Endothelial cell (in vitro differentiated cells): ENCODE data around the gene CSE1L. TPM values are rescaled to one million over a fixed set of nuclear protein-coding genes. Genes with fewer than 3 reads are reported as not detected.
"Not testable (repeated sequence)": the region's sequence is repeated elsewhere in the genome, so short reads cannot be mapped to it uniquely, and the experiment has no call there.

Source experiments
- DNase-seq: peaks from one replicate; pipeline ENCODE4 v3.0.0; 2021; ENCODE audit warnings: low spot score
- H3K27ac Mint-ChIP-seq: one replicate; pipeline ENCODE4 v1.8.0; 2021; ENCODE audit warnings: mixed read lengths, inconsistent platforms; ENCODE audit not compliant: unreplicated experiment
- H3K27me3 Mint-ChIP-seq: one replicate; pipeline ENCODE4 v1.8.0; 2021; ENCODE audit warnings: mild to moderate bottlenecking, moderate library complexity, mixed read lengths, inconsistent platforms; ENCODE audit not compliant: unreplicated experiment
- H3K36me3 Mint-ChIP-seq: one replicate; pipeline ENCODE4 v1.8.0; 2021; ENCODE audit warnings: mild to moderate bottlenecking, low read depth, mixed read lengths, inconsistent platforms; ENCODE audit not compliant: unreplicated experiment
- H3K4me1 Mint-ChIP-seq: one replicate; pipeline ENCODE4 v1.8.0; 2021; ENCODE audit warnings: mild to moderate bottlenecking, mixed read lengths, inconsistent platforms; ENCODE audit not compliant: unreplicated experiment
- H3K4me3 Mint-ChIP-seq: one replicate; pipeline ENCODE4 v1.8.0; 2021; ENCODE audit warnings: mild to moderate bottlenecking, mixed read lengths, inconsistent platforms; ENCODE audit not compliant: unreplicated experiment
- H3K9me3 Mint-ChIP-seq: one replicate; pipeline ENCODE4 v1.8.0; 2021; ENCODE audit warnings: mixed read lengths, inconsistent platforms; ENCODE audit not compliant: unreplicated experiment
- CTCF ChIP-seq: fragments of 200-600 bp; sonication (generic); IDR thresholded peaks from one replicate; pipeline ENCODE4 v1.5.0; 2021; ENCODE audit warnings: antibody characterized with exemption; ENCODE audit not compliant: unreplicated experiment
- total RNA-seq: library from RNA; stranded (reverse); fragmentation: NEBNext Ultra II Directional; extraction: Animal tissue kit (Norgen Biotek cat#: 25700); gene quantifications from one replicate; pipeline ENCODE4 v1.2.1, GENCODE V29; 2021; ENCODE audit not compliant: unreplicated experiment

Gene CSE1L
- total RNA-seq, 1 donor from 2014 or later, result 54.7 TPM

GRCh38 chr20:49074521-49074920, 28.4 kb downstream of the CSE1L start:
- no peak for DNase-seq
- Mint-ChIP-seq H3K4me1 (no peaks in the 10 kb centered on the region), H3K36me3 (peaks cover 21% of the 10 kb centered on the region), H3K27me3 (no peaks in the 10 kb centered on the region), H3K27ac (no peak overlapping the region), H3K9me3 (no peaks in the 10 kb centered on the region), H3K4me3 (no peak overlapping the region)
- no peak for TF ChIP-seq CTCF

DNA sequence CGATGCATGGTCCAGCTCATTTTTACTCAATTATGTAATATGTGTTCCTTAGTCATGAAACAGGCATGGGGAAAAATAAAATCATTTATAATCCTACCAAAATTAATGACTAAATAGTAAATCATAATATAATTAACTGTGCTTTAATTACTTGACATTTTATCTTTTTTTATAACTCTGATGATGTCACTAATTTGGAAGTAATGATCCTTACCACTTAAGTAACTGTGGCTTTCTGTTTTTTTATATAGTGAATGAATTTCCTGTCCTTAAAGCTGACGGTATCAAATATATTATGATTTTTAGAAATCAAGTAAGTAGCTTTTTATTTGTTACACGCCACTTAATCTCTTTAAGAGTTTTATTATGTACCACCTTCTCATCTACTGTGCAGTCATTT, 32.2 kb downstream of the CSE1L start:
- Mint-ChIP-seq H3K27ac (no peak overlapping the region), H3K27me3 (no peaks in the 10 kb centered on the region), H3K36me3 (peaks cover 17% of the 10 kb centered on the region), H3K9me3 (no peaks in the 10 kb centered on the region), H3K4me3 (no peak overlapping the region), H3K4me1 (no peaks in the 10 kb centered on the region)
- DNase-seq, result no peak
- no peak for TF ChIP-seq CTCF

GRCh38 chr20:49082295-49082694, 36.2 kb downstream of the CSE1L start:
- peaks cover 16% of the 10 kb centered on the region for H3K36me3 Mint-ChIP-seq
- H3K27ac Mint-ChIP-seq, H3K9me3 Mint-ChIP-seq: not testable (repeated sequence)

DNA sequence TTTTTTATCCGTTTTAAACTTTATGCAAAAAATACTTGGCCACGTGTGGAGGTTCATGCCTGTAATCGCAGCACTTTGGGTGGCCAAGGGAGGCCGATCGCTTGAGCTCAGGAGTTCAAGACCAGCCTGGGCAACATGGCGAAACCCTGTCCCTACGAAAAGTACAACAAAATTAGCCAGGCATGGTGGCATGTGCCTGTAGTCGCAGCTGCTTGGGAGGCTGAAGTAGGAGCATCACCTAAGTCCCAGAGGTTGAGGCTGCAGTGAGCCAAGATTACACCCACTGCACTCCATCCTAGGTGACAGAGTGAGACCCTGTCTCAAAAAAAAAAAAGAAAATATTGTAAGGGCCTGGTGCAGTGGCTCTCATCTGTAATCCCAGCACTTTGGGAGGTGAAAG, 45.0 kb downstream of the CSE1L start:
- Mint-ChIP-seq H3K27me3 (no peaks in the 10 kb centered on the region), H3K36me3 (peaks cover 20% of the 10 kb centered on the region), H3K4me3 (no peak overlapping the region), H3K9me3 (no peaks in the 10 kb centered on the region), H3K4me1 (no peaks in the 10 kb centered on the region), H3K27ac (no peak overlapping the region)
- no peak for DNase-seq
- TF ChIP-seq CTCF, result no peak

More at GRCh38 chr20:49082295-49082694, 36.2 kb downstream of the CSE1L start:
- H3K4me1 Mint-ChIP-seq, H3K4me3 Mint-ChIP-seq, H3K27me3 Mint-ChIP-seq, DNase-seq: not testable (repeated sequence)

GRCh38 chr20:49091762-49092161, 45.6 kb downstream of the CSE1L start:
- H3K4me3 Mint-ChIP-seq, result no peak overlapping the region
- H3K27me3 Mint-ChIP-seq, result no peaks in the 10 kb centered on the region
- H3K4me1 Mint-ChIP-seq, result no peaks in the 10 kb centered on the region
- no peak for TF ChIP-seq CTCF
- peaks cover 17% of the 10 kb centered on the region for H3K36me3 Mint-ChIP-seq
- no peak overlapping the region for H3K27ac Mint-ChIP-seq
- H3K9me3 Mint-ChIP-seq, result no peaks in the 10 kb centered on the region
- DNase-seq, result no peak
